H1 (cell line): ENCODE results near the gene RGR.
A peak's percentile ranks its signal among the peaks of the same experiment; 100 is the strongest.

Source experiments
- CEBPB ChIP-seq: IDR thresholded peaks from 2 replicates; pipeline ENCODE4 v1.6.1; 2012; ENCODE audit warnings: low read depth, low read length
- CHD2 ChIP-seq: IDR thresholded peaks from 2 replicates; pipeline ENCODE4 v1.6.1; 2012; ENCODE audit warnings: low read length, improper control_type of control experiment
- CTCF ChIP-seq, 3 experiments: IDR thresholded peaks; 1 replicate in 2 of 3; 2 replicates in 1 of 3; pipeline versions ENCODE4 v1.5.1 to v1.6.1; 2011; ENCODE audit warnings: low read length in 3 of 3, mild to moderate bottlenecking in 3 of 3, inconsistent platforms in 2 of 3, low read depth in 1 of 3, moderate library complexity in 1 of 3; ENCODE audit not compliant: insufficient read depth in 1 of 3; ENCODE audit errors: control extremely low read depth in 1 of 3
- EZH2 ChIP-seq: fragments of 200-600 bp; sonication (generic); IDR thresholded peaks from 2 replicates; pipeline ENCODE4 v1.7.1; 2012; ENCODE audit warnings: low read depth, mild to moderate bottlenecking, moderate library complexity, low read length, inconsistent platforms; ENCODE audit not compliant: severe bottlenecking
- HDAC2 ChIP-seq, 2 experiments: fragments of 300-600 bp in 1 of 2; sonication (generic) in 1 of 2; IDR thresholded peaks; 2 replicates each; pipeline ENCODE4 v1.6.1; 2011 to 2012; ENCODE audit warnings: low read depth in 2 of 2, low read length in 2 of 2, mild to moderate bottlenecking in 2 of 2, moderate library complexity in 2 of 2, borderline replicate concordance in 1 of 2, inconsistent platforms in 1 of 2
- JUND ChIP-seq: IDR thresholded peaks from 2 replicates; pipeline ENCODE4 v1.6.1; 2011; ENCODE audit warnings: mild to moderate bottlenecking, improper control_type of control experiment, low read length
- KDM1A ChIP-seq: fragments of 200-600, 300-600 bp; sonication (generic); IDR thresholded peaks from 2 replicates; pipeline ENCODE4 v1.7.1; 2016; ENCODE audit warnings: mild to moderate bottlenecking, low read length, borderline replicate concordance
- MAX ChIP-seq: IDR thresholded peaks from 2 replicates; pipeline ENCODE4 v1.6.1; 2012; ENCODE audit warnings: inconsistent platforms
- POLR2A ChIP-seq, 2 experiments: IDR thresholded peaks; 1 replicate in 1 of 2; 2 replicates in 1 of 2; pipeline ENCODE4 v1.6.1; 2011; ENCODE audit warnings: low read depth in 2 of 2, low read length in 2 of 2, mild to moderate bottlenecking in 2 of 2; ENCODE audit errors: control extremely low read depth in 1 of 2
- POLR2AphosphoS5 ChIP-seq: IDR thresholded peaks from 2 replicates; pipeline ENCODE4 v1.6.1; 2011; ENCODE audit warnings: low read depth, low read length
- SIN3A ChIP-seq, 2 experiments: IDR thresholded peaks in 1 of 2; conservative IDR thresholded peaks in 1 of 2; 2 replicates each; pipeline ENCODE4 v1.6.1; 2011 to 2012; ENCODE audit warnings: low read length in 2 of 2, improper control_type of control experiment in 1 of 2, low read depth in 1 of 2, mild to moderate bottlenecking in 1 of 2
- SP1 ChIP-seq: IDR thresholded peaks from 2 replicates; pipeline ENCODE4 v1.6.1; 2011; ENCODE audit warnings: low read depth, low read length
- TCF12 ChIP-seq: IDR thresholded peaks from 2 replicates; pipeline ENCODE4 v1.6.1; 2011; ENCODE audit warnings: low read depth, mild to moderate bottlenecking, low read length
- USF2 ChIP-seq: IDR thresholded peaks from 2 replicates; pipeline ENCODE4 v1.6.1; 2011; ENCODE audit warnings: low read length, improper control_type of control experiment

GRCh38 chr10:84291384-84291783 is 46.5 kb downstream of the RGR start:
- peak; percentile 100 for TF ChIP-seq SIN3A (conservative IDR thresholded peaks at IDR 0.05 in 1 of 2, IDR thresholded peaks at IDR 0.05 in 1 of 2; ENCODE audit: low read depth in 1 of 2, low read length in 2 of 2)
- no peak for TF ChIP-seq USF2
- no peak for TF ChIP-seq TCF12
- peak; percentile 40; the same call in 1 of the 2 replicates for TF ChIP-seq MAX
- no peak for TF ChIP-seq KDM1A
- no peak for TF ChIP-seq JUND
- TF ChIP-seq HDAC2 (IDR thresholded peaks at IDR 0.05; ENCODE audit: borderline replicate concordance in 1 of 2, low read depth in 2 of 2, low read length in 2 of 2), result peak; percentile 95 to 98
- TF ChIP-seq CTCF (IDR thresholded peaks at IDR 0.05; ENCODE audit: control extremely low read depth in 1 of 3, insufficient read depth in 1 of 3, low read depth in 1 of 3, low read length in 3 of 3), result no peak
- TF ChIP-seq CEBPB, result no peak
- no peak for TF ChIP-seq SP1
- TF ChIP-seq POLR2A (IDR thresholded peaks at IDR 0.05; ENCODE audit: control extremely low read depth in 1 of 2, low read depth in 2 of 2, low read length in 2 of 2), result no peak
- no peak for TF ChIP-seq POLR2AphosphoS5
- TF ChIP-seq EZH2, result no peak
- TF ChIP-seq CHD2, result no peak
